Muscle of arm (tissue), 14 donors: ENCODE results near the gene VSIG10. TPM values are rescaled to one million over a fixed set of nuclear protein-coding genes. Genes with fewer than 3 reads are reported as not detected.
A peak's percentile ranks its signal among the peaks of the same experiment; 100 is the strongest.
"Not testable (repeated sequence)": the region's sequence is repeated elsewhere in the genome, so short reads cannot be mapped to it uniquely, and the experiment has no call there.

ENCODE experiments used
- DNase-seq: peaks from one replicate; pipeline ENCODE4 v3.0.0-alpha.2; 2013
- long read RNA-seq, 11 donors: transcript quantifications; one replicate each; lab custom pipeline, GENCODE V29; 2026
- polyA plus RNA-seq, 12 donors: library from polyadenylated mRNA; unstranded; fragments of 120-200 nt; gene quantifications; one replicate each; pipeline ENCODE4 v1.2.1, GENCODE V29; 2013; ENCODE audit not compliant: insufficient read length in 12 of 12

Gene VSIG10, protein sequence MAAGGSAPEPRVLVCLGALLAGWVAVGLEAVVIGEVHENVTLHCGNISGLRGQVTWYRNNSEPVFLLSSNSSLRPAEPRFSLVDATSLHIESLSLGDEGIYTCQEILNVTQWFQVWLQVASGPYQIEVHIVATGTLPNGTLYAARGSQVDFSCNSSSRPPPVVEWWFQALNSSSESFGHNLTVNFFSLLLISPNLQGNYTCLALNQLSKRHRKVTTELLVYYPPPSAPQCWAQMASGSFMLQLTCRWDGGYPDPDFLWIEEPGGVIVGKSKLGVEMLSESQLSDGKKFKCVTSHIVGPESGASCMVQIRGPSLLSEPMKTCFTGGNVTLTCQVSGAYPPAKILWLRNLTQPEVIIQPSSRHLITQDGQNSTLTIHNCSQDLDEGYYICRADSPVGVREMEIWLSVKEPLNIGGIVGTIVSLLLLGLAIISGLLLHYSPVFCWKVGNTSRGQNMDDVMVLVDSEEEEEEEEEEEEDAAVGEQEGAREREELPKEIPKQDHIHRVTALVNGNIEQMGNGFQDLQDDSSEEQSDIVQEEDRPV
- 10 to 100 TPM in 7 of 12 donors, 1 to 10 TPM in 4, not detected in 1; 8.8 to 28.3 (median 10.4) TPM for polyA plus RNA-seq
- long read RNA-seq, donor 1, partial matches to known transcripts, result 22 of 22 reads
- long read RNA-seq, donor 1, other reads (novel, unspliced or antisense), result 0 of 22 reads
- long read RNA-seq, donor 2, result 0 reads
- long read RNA-seq, donor 3, partial matches to known transcripts, result 0 of 2 reads
- long read RNA-seq, donor 3, other reads (novel, unspliced or antisense), result 0 of 2 reads
- long read RNA-seq, donor 4, partial matches to known transcripts, result 0 of 2 reads
- long read RNA-seq, donor 4, other reads (novel, unspliced or antisense), result 0 of 2 reads
- long read RNA-seq, donor 5, result 0 reads
- long read RNA-seq, donor 6, result 0 reads
- long read RNA-seq, donor 7, partial matches to known transcripts, result 0 of 2 reads
- long read RNA-seq, donor 7, other reads (novel, unspliced or antisense), result 0 of 2 reads
- long read RNA-seq, donor 8, transcript VSIG10-213 (1 exons, 418 nt), result major isoform, 7 of 7 reads
- long read RNA-seq, donor 8, partial matches to known transcripts, result 0 of 7 reads
- long read RNA-seq, donor 8, other reads (novel, unspliced or antisense), result 0 of 7 reads
- long read RNA-seq, donor 9, partial matches to known transcripts, result 0 of 1 reads
- long read RNA-seq, donor 9, other reads (novel, unspliced or antisense), result 0 of 1 reads
- long read RNA-seq, donor 10, transcript VSIG10-213 (1 exons, 418 nt), result major isoform, 5 of 6 reads
- long read RNA-seq, donor 10, partial matches to known transcripts, result 0 of 6 reads
- long read RNA-seq, donor 10, other reads (novel, unspliced or antisense), result 0 of 6 reads
- long read RNA-seq, donor 11, result 0 reads

GRCh38 chr12:118103601-118104382 lies at the start of gene VSIG10:
TSS of gene VSIG10 (minus strand) at chr12:118104011. CDS start at chr12:118103671, 340 bp downstream.
- DNase-seq, result peak; percentile 38

- DNase-seq, result no peak
These were observed 47.9 kb upstream of the VSIG10 start for GRCh38 chr12:118151755-118152154.

- DNase-seq, result no peak
These were observed 46.8 kb upstream of the VSIG10 start for GRCh38 chr12:118150625-118151024.

- no peak for DNase-seq
These were observed 44.5 kb upstream of the VSIG10 start for GRCh38 chr12:118148287-118148686.

DNA sequence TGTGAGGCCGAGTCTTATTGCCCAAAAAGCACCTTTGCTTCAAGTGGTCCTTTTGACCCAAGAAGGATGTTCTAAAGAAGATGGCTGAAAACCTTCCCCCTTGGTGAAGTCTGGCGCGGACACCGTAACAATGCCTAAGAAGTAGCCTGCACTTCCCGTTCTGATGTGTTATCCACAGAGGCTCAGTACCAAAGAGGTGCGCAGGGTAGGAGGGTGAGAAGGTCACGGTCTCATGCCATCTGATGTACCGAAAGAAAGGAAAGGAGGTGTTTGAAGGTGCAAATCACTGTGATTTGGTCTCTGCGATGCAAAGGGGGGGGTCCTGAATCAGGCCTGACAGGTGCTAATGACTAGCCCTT lies 42.0 kb upstream of the VSIG10 start:
- DNase-seq, result no peak

DNA sequence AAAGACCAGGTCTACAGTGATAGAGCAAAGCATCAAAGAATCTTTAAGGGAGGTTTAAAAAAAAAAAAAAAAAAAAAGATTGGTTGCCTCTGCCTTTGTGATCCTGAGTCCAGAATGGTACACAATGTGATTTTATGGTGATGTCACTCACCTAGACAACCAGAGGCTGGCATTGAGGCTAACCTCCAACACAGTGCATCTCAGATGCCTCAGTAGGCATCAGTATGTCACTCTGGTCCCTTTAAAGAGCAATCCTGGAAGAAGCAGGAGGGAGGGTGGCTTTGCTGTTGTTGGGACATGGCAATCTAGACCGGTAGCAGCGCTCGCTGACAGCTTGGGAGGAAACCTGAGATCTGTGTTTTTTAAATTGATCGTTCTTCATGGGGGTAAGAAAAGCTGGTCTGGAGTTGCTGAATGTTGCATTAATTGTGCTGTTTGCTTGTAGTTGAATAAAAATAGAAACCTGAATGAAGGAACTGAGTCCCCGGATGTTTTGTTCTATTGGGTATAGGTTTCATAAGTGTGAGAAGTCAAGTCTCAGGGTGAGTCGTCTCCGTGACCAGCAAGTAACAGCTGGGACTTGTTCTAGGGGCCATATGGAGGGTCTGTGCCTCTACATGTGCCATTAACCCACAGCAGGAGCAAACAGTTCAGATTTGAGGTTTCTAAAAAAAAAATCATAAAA lies 41.4 kb upstream of the VSIG10 start:
- DNase-seq, result no peak

DNA sequence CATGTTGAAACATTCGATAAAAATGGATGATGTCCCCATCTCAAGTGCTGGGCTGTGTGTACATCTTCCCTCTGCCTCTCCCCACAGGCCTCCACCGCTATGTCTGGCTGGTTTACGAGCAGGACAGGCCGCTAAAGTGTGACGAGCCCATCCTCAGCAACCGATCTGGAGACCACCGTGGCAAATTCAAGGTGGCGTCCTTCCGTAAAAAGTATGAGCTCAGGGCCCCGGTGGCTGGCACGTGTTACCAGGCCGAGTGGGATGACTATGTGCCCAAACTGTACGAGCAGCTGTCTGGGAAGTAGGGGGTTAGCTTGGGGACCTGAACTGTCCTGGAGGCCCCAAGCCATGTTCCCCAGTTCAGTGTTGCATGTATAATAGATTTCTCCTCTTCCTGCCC lies 40.7 kb upstream of the VSIG10 start:
- no peak for DNase-seq

GRCh38 chr12:118140825-118141224 lies 37.0 kb upstream of the VSIG10 start:
- DNase-seq, result no peak

- no peak for DNase-seq
These were observed 33.4 kb upstream of the VSIG10 start for GRCh38 chr12:118137148-118137678.

DNA sequence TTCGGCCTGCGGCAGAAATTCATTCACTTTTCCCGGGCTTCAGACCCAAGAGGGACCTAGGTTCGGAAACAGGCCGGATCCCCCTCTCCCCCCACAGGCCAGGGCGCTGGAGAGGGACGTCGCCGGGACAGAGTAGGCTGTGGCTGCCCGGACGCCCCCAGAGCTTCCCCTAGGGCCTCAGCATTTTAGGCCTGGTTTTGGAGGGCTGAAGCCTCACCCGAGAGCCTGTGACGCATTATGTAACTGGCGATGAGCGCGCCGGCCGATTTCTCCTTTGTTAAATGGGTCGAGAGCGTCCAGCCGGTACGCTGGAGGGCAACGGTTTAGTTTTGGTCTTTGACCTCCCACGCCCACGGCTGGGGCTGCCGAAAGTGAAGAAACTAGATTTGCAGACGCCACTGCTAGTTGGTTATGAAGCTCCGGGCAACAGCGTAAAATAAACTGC lies 32.8 kb upstream of the VSIG10 start:
- peak; percentile 25 for DNase-seq

- DNase-seq, result peak; percentile 92
These were observed 32.2 kb upstream of the VSIG10 start, which contains the start of gene PEBP1 for GRCh38 chr12:118135788-118136558. TSS of gene PEBP1 (plus strand) at chr12:118136124. CDS start at chr12:118136210, 86 bp downstream.

GRCh38 chr12:118129436-118129835 lies 25.6 kb upstream of the VSIG10 start:
- not testable (repeated sequence) for DNase-seq

DNA sequence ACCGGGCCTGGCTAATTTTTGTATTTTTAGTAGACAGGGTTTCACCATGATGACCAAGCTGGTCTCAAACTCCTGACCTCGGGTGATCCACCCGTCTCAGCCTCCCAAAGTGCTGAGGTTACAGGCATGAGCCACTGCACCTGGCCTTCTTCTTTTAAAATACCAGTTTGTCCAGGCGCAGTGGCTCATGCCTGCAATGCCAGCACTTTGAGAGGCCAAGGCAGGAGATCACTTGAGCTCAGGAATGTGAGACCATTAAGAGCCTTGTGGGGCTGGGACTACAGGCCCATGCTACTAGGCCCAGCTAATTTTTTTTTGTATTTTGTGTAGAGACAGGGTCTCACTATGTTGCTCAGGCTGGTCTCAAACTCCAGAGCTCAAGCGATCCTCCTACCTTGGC lies 24.1 kb upstream of the VSIG10 start:
- no peak for DNase-seq

DNA sequence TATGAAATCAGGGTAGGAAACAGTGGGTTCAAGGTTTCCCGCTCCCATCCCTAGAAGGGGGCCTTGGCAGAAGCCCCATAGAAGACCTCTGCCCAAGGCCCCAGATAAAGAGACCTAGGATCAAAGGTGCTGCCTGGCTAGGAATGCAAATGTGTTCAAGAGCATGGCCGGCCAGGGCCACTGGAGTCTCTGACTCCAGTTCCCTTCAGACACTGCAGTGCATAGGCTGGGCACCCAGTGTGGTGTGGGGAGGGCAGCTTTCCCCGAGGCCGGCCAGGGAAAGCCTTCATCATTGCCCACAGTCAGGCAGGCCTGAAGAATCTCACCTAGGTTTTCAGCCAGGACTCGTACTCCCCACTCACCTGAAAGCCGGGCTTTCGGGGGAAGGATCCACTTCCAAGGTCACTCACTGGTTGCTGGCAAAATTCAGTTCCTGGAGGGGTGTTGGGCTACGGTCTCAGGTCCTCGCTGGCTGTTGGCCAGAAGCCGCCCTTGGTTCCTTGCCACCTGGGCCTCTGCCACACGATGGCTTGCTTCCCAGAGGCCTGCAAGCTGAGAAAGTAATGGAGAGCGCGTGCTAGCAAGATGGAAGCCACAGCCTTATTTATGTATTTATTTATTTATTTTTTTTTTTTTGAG lies 22.4 kb upstream of the VSIG10 start:
- DNase-seq, result no peak

DNA sequence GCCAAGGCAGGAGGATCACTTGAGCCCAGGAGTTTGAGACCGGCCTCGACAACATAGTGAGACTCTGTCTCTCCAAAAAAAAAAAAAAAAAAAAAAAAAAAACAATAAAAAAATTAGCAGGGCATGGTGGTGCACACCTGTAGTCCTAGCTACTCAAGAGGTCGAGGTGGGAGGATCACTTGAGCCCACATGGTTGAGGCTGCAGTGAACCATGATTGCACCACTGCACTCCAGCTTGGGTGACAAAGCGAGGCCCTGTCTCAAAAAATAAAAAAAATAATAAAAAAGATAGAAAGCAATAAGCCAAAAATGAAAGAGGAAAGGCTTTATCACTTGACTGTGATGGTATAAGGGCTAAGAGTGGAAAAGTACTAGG lies 21.9 kb upstream of the VSIG10 start:
- no peak for DNase-seq

GRCh38 chr12:118124333-118124874 lies 20.6 kb upstream of the VSIG10 start:
- DNase-seq, result no peak

GRCh38 chr12:118122264-118122663 lies 18.5 kb upstream of the VSIG10 start:
- no peak for DNase-seq
